ENCODE results near the gene KLF13. TPM values are rescaled to one million over a fixed set of nuclear protein-coding genes. Genes with fewer than 3 reads are reported as not detected.

KLF13 gene
- total RNA-seq, 1 donor from 2014 or later = 235 TPM

- no peak overlapping the region for H3K27ac ChIP-seq
- H3K4me3 ChIP-seq = no peak overlapping the region
- TF ChIP-seq CTCF (IDR thresholded peaks at IDR 0.05) = no peak
- H3K36me3 ChIP-seq = peaks cover 0 to 12% of the 10 kb centered on the region in 2 donors
- H3K4me1 ChIP-seq = peaks cover 16 to 47% of the 10 kb centered on the region in 2 donors
- H3K9me3 ChIP-seq = no peaks in the 10 kb centered on the region
- intact Hi-C loops (cut with DNase I) = no loop called here
- H3K27me3 ChIP-seq = no peaks in the 10 kb centered on the region
- DNase-seq (ENCODE audit: low spot score in 2 of 2) = no peak
Observed at GRCh38 chr15:31357148-31357547, 30.5 kb downstream of the KLF13 start.

GRCh38 chr15:31358163-31358562 is 31.5 kb downstream of the KLF13 start:
- intact Hi-C loops (cut with DNase I) = no loop called here

GRCh38 chr15:31358957-31359701 is 32.5 kb downstream of the KLF13 start:
- no peaks in the 10 kb centered on the region for H3K9me3 ChIP-seq
- H3K36me3 ChIP-seq = peaks cover 0 to 12% of the 10 kb centered on the region in 2 donors
- no peak for DNase-seq (ENCODE audit: low spot score in 2 of 2)
- H3K4me1 ChIP-seq = peaks cover 0 to 35% of the 10 kb centered on the region in 2 donors
- no peak overlapping the region for H3K27ac ChIP-seq
- no peak overlapping the region for H3K4me3 ChIP-seq
- intact Hi-C loops (cut with DNase I) = no loop called here
- TF ChIP-seq CTCF (IDR thresholded peaks at IDR 0.05) = no peak
- H3K27me3 ChIP-seq = no peaks in the 10 kb centered on the region

More at GRCh38 chr15:31358163-31358562, 31.5 kb downstream of the KLF13 start:
- Histone ChIP-seq H3K36me3 (peaks cover 0 to 12% of the 10 kb centered on the region in 2 donors), H3K4me1 (peaks cover 6 to 44% of the 10 kb centered on the region in 2 donors), H3K4me3 (no peak overlapping the region), H3K9me3 (no peaks in the 10 kb centered on the region), H3K27ac (no peak overlapping the region), H3K27me3 (no peaks in the 10 kb centered on the region)
- DNase-seq (ENCODE audit: low spot score in 2 of 2) = no peak
- TF ChIP-seq CTCF (IDR thresholded peaks at IDR 0.05) = no peak

- no peak overlapping the region for H3K4me3 ChIP-seq
- H3K27me3 ChIP-seq = no peaks in the 10 kb centered on the region
- H3K27ac ChIP-seq = peak overlapping the region; percentile 37 to 56
- H3K9me3 ChIP-seq = no peaks in the 10 kb centered on the region
- no peak for DNase-seq (ENCODE audit: low spot score in 2 of 2)
- intact Hi-C loops (cut with DNase I) = no loop called here
- peaks cover 0 to 12% of the 10 kb centered on the region in 2 donors for H3K36me3 ChIP-seq
- TF ChIP-seq CTCF (IDR thresholded peaks at IDR 0.05) = no peak
- peaks cover 3 to 37% of the 10 kb centered on the region in 2 donors for H3K4me1 ChIP-seq
Observed at GRCh38 chr15:31359702-31360111, 33.1 kb downstream of the KLF13 start.

GRCh38 chr15:31360158-31360561 is 33.5 kb downstream of the KLF13 start:
- no peak for TF ChIP-seq CTCF (IDR thresholded peaks at IDR 0.05)
- DNase-seq (ENCODE audit: low spot score in 2 of 2) = no peak
- peaks cover 0 to 12% of the 10 kb centered on the region in 2 donors for H3K36me3 ChIP-seq
- intact Hi-C loops (cut with DNase I) = no loop called here
- H3K27ac ChIP-seq = peak overlapping the region; percentile 37 to 56
- no peak overlapping the region for H3K4me3 ChIP-seq
- H3K4me1 ChIP-seq = peaks cover 8 to 41% of the 10 kb centered on the region in 2 donors
- H3K27me3 ChIP-seq = no peaks in the 10 kb centered on the region
- no peaks in the 10 kb centered on the region for H3K9me3 ChIP-seq
